Measurements from ENCODE around the gene ZBTB32. TPM values are rescaled to one million over a fixed set of nuclear protein-coding genes. Genes with fewer than 3 reads are reported as not detected.

The ZBTB32 gene
- total and polyA plus RNA-seq, 4 donors = 0.47 TPM; not detected in 3

DNA sequence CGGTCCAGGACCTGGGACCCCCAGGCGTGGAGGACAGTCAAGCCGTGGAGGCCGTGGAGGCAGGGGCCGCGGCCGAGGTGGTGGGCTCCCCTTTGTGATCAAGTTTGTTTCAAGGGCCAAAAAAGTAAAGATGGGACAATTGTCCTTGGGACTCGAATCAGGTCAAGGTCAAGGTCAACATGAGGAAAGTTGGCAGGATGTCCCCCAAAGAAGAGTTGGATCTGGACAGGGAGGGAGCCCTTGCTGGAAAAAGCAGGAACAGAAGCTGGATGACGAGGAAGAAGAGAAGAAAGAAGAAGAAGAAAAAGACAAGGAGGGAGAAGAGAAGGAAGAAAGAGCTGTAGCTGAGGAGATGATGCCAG lies 15.8 kb downstream of the ZBTB32 start (continued):
- TF ChIP-seq, protein P1, sequence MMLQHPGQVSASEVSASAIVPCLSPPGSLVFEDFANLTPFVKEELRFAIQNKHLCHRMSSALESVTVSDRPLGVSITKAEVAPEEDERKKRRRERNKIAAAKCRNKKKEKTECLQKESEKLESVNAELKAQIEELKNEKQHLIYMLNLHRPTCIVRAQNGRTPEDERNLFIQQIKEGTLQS (IDR thresholded peaks at IDR 0.05) = no peak
- no peak for TF ChIP-seq GABPA (IDR thresholded peaks at IDR 0.05 in 1 of 2, conservative IDR thresholded peaks at IDR 0.05 in 1 of 2)

DNA sequence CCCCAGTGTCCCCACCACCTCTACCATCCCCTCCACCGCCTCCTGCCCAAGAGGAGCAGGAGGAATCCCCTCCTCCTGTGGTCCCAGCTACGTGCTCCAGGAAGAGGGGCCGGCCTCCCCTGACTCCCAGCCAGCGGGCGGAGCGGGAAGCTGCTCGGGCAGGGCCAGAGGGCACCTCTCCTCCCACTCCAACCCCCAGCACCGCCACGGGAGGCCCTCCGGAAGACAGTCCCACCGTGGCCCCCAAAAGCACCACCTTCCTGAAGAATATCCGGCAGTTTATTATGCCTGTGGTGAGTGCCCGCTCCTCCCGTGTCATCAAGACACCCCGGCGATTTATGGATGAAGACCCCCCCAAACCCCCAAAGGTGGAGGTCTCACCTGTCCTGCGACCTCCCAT lies 16.3 kb downstream of the ZBTB32 start:
- H3K9me3 ChIP-seq (ENCODE audit: control insufficient read depth in 4 of 4, low read length in 3 of 4) = no peaks in the 10 kb centered on the region
- DNase-seq (ENCODE audit: low spot score) = no peak
- TF ChIP-seq, protein P2, sequence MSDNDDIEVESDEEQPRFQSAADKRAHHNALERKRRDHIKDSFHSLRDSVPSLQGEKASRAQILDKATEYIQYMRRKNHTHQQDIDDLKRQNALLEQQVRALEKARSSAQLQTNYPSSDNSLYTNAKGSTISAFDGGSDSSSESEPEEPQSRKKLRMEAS (IDR thresholded peaks at IDR 0.05) = no peak
- TF ChIP-seq NR2F2 (IDR thresholded peaks at IDR 0.05) (no peak), RAD21 (IDR thresholded peaks at IDR 0.05) (no peak), SP1 (IDR thresholded peaks at IDR 0.05) (no peak), GABPA (IDR thresholded peaks at IDR 0.05 in 1 of 2, conservative IDR thresholded peaks at IDR 0.05 in 1 of 2) (no peak), FOXA1 (IDR thresholded peaks at IDR 0.05) (no peak), TAF1 (conservative IDR thresholded peaks at IDR 0.05) (no peak), YY1 (IDR thresholded peaks at IDR 0.05) (no peak), FOXA2 (IDR thresholded peaks at IDR 0.05) (no peak), EGR1 (IDR thresholded peaks at IDR 0.05; ENCODE audit: low read depth in 2 of 2) (no peak), HNF4A (conservative IDR thresholded peaks at IDR 0.05) (no peak), JUND (IDR thresholded peaks at IDR 0.05) (no peak), HNF4G (IDR thresholded peaks at IDR 0.05) (no peak), RXRA (IDR thresholded peaks at IDR 0.05) (no peak)
- TF ChIP-seq, protein P3, sequence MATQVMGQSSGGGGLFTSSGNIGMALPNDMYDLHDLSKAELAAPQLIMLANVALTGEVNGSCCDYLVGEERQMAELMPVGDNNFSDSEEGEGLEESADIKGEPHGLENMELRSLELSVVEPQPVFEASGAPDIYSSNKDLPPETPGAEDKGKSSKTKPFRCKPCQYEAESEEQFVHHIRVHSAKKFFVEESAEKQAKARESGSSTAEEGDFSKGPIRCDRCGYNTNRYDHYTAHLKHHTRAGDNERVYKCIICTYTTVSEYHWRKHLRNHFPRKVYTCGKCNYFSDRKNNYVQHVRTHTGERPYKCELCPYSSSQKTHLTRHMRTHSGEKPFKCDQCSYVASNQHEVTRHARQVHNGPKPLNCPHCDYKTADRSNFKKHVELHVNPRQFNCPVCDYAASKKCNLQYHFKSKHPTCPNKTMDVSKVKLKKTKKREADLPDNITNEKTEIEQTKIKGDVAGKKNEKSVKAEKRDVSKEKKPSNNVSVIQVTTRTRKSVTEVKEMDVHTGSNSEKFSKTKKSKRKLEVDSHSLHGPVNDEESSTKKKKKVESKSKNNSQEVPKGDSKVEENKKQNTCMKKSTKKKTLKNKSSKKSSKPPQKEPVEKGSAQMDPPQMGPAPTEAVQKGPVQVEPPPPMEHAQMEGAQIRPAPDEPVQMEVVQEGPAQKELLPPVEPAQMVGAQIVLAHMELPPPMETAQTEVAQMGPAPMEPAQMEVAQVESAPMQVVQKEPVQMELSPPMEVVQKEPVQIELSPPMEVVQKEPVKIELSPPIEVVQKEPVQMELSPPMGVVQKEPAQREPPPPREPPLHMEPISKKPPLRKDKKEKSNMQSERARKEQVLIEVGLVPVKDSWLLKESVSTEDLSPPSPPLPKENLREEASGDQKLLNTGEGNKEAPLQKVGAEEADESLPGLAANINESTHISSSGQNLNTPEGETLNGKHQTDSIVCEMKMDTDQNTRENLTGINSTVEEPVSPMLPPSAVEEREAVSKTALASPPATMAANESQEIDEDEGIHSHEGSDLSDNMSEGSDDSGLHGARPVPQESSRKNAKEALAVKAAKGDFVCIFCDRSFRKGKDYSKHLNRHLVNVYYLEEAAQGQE (IDR thresholded peaks at IDR 0.05) = no peak
- TF ChIP-seq, protein P4, sequence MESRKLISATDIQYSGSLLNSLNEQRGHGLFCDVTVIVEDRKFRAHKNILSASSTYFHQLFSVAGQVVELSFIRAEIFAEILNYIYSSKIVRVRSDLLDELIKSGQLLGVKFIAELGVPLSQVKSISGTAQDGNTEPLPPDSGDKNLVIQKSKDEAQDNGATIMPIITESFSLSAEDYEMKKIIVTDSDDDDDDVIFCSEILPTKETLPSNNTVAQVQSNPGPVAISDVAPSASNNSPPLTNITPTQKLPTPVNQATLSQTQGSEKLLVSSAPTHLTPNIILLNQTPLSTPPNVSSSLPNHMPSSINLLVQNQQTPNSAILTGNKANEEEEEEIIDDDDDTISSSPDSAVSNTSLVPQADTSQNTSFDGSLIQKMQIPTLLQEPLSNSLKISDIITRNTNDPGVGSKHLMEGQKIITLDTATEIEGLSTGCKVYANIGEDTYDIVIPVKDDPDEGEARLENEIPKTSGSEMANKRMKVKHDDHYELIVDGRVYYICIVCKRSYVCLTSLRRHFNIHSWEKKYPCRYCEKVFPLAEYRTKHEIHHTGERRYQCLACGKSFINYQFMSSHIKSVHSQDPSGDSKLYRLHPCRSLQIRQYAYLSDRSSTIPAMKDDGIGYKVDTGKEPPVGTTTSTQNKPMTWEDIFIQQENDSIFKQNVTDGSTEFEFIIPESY (IDR thresholded peaks at IDR 0.05) = no peak
- TF ChIP-seq, protein P1 (IDR thresholded peaks at IDR 0.05) = no peak
- TF ChIP-seq, protein P5, sequence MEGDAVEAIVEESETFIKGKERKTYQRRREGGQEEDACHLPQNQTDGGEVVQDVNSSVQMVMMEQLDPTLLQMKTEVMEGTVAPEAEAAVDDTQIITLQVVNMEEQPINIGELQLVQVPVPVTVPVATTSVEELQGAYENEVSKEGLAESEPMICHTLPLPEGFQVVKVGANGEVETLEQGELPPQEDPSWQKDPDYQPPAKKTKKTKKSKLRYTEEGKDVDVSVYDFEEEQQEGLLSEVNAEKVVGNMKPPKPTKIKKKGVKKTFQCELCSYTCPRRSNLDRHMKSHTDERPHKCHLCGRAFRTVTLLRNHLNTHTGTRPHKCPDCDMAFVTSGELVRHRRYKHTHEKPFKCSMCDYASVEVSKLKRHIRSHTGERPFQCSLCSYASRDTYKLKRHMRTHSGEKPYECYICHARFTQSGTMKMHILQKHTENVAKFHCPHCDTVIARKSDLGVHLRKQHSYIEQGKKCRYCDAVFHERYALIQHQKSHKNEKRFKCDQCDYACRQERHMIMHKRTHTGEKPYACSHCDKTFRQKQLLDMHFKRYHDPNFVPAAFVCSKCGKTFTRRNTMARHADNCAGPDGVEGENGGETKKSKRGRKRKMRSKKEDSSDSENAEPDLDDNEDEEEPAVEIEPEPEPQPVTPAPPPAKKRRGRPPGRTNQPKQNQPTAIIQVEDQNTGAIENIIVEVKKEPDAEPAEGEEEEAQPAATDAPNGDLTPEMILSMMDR (IDR thresholded peaks at IDR 0.05; ENCODE audit: low read depth, low read length, missing input control) = no peak
- WGBS = 91% methylated on average over 17 of the region's 17 CpGs
- peaks cover 11 to 29% (median 23%) of the 10 kb centered on the region in 4 donors for H3K4me1 ChIP-seq (ENCODE audit: control insufficient read depth in 4 of 4, insufficient read depth in 4 of 4, low read length in 3 of 4)
- no peak overlapping the region for H3K9ac ChIP-seq (ENCODE audit: low read depth in 1 of 2, low read length in 2 of 2)
- H3K4me3 ChIP-seq (ENCODE audit: low read depth in 1 of 3, low read length in 3 of 3) = no peak overlapping the region
- H3K27me3 ChIP-seq (ENCODE audit: control insufficient read depth in 4 of 4, insufficient read depth in 4 of 4, low read length in 3 of 4) = no peaks in the 10 kb centered on the region
- H3K27ac ChIP-seq (ENCODE audit: low read depth in 1 of 2, low read length in 2 of 2) = no peak overlapping the region
- peaks cover 30 to 46% (median 37%) of the 10 kb centered on the region in 4 donors for H3K36me3 ChIP-seq (ENCODE audit: control insufficient read depth in 4 of 4, insufficient read depth in 3 of 4, low read depth in 1 of 4, low read length in 3 of 4)
